ENCODE data around the gene ATP6V1E1. TPM values are rescaled to one million over a fixed set of nuclear protein-coding genes. Genes with fewer than 3 reads are reported as not detected.

Gene ATP6V1E1
- 81.5 and 86.0 TPM in 2 replicates for total RNA-seq

DNA sequence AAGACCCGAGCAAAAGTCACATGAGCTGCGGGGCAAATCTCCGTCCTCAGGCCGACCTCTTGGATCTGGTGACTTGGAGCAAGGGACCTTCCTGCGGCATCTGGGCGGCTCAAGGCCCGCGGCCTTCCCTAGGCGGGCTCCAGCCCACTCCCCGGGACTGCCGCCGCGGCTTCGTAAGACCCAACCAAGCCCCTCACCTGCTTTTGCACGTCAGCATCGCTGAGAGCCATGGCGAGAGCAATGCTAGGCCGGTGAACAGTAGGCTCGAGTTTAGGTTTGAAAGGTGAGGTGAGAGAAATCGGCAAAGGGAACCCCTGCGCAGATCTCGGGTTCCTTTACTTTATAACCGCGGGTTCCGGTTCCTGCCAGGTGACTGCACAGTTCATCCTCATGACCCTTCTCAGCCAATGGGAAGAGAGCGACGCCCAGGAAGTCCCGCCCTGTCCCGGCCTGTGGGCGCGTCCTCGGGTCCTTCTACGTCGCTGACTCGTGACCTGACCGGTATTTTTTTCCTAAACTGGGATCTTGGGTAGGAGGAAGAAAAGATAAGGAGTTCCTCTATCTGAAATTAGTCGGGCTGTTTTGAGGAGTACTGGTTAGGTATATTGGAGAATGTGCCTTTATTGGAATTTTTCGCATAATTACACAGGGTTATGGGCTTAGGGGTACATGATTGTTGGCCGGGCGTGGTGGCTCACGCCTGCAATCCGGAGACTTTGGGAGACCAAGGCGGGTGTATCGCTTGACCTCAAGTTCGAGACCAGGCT lies at the start of gene ATP6V1E1:
TSS of gene ATP6V1E1 (minus strand) at position 344 of the 767 bp plus-strand sequence. CDS start at position 230, 114 bp downstream.

DNA sequence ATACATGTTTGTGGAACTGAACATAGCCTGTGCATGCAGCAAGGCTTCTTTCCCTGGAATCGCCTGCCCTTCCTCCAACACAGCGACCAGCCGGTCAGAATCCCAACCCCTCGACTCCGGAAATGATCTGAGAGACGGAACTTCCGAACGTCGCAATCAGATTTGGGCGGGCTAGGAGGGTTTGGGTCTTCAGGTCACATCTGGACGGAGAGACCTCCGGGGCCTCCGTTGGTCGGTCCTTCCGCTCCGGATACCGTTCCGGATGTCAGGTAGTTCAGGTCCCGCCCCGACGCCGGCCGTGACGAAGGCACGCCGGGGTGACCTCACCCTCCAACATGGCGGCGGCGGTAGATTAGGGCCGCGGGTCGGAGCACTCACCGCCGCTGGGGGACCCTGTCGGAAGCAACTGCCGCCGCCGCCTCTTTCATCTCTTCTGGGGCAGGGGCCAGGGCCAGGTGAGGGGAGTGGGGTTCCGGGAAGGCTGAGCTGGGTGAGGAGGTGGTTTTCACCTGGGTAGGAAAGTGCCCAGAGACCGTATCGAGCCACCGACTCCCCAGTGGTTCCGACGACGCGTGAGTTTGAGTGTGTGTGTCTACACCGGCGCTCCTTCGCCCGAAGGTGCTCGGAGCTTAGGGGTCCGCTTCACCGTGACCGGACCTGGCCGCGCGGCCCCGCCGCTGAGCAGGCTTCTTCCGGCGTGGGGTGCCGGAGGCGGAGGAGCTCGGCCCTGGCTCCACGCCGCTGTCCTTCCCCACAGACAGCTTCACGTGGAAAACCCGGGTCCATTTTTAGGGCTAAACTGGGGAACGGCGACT lies 10.1 kb upstream of the ATP6V1E1 start, which contains the start of gene BCL2L13:
TSS of gene BCL2L13 (plus strand) at position 326 of the 815 bp plus-strand sequence. CDS start 16,955 bp downstream, outside the sequence.

DNA sequence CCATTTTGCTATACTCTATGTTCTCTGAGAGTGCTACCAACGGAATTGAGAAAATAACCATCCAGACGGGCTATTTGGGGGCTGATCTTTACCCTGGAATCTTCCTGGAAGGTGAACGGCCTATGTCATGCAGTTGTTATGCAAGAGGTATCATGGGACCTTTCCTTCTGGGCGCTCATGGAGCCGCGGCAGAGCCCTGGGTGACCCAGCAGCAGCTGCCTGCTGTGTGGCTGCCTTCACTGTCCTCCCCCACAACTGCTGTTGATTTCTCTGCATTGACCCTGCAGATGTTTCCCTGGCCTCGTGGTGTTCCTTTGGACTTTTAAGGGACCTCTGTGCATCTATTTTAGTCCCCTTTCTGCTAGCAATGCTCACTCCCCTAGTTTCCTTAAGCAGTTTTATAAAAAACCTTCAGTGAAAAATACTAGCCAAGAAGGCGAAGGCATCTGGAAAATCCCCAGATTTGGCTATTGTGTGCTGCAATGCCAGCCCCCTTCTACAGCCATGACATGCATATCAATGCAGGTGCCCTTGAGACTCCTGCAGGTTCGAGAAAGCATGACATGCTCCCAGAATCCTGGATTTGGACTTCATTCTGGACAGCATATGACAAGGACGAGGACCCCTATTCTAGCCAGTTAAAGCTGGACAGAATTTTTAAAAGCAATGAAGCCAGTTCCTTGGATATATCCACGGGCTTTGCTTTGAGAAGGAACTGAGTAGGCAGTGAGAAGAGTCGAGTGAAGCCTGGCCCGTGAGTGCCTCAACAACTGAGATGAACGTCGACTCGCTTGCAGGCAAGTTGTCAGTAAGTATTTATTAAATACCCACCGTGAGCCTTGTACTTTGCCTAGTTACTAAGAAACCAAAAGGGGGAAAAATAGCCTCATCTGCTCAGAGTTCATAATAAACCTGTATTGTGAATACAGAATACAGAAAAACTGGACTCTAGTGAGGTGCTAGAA lies 65.4 kb downstream of the ATP6V1E1 start, which contains the start of gene SLC25A18:
TSS of gene SLC25A18 (plus strand) at position 593 of the 965 bp plus-strand sequence. CDS start 16,447 bp downstream, outside the sequence.

Other genes starting within 250 kb of the ATP6V1E1 start
- 0.20 and 0.73 TPM in 2 replicates for gene SLC25A18, start 65.3 kb downstream of the ATP6V1E1 start, total RNA-seq
- gene BCL2L13, start 10.0 kb upstream of the ATP6V1E1 start, total RNA-seq, result 45.6 and 57.9 TPM in 2 replicates
- 27.8 and 28.3 TPM in 2 replicates for gene BID, start 145.7 kb upstream of the ATP6V1E1 start, total RNA-seq